Measurements from ENCODE around the gene SMOC2. TPM values are rescaled to one million over a fixed set of nuclear protein-coding genes. Genes with fewer than 3 reads are reported as not detected.

The SMOC2 gene
- polyA plus RNA-seq, 1 donor from 2014 or later: 0.50 TPM

GRCh38 chr6:168415993-168416530, 24.9 kb upstream of the SMOC2 start:
- H3K4me2 ChIP-seq (ENCODE audit: low read length): no peak overlapping the region
- no peak overlapping the region for H3K4me3 ChIP-seq (ENCODE audit: low read length)
- TF ChIP-seq TAF1 (IDR thresholded peaks at IDR 0.05; ENCODE audit: low read depth) (no peak), CTCF (IDR thresholded peaks at IDR 0.05; ENCODE audit: poor library complexity, severe bottlenecking) (no peak), RAD21 (conservative IDR thresholded peaks at IDR 0.05) (no peak), EP300 (conservative IDR thresholded peaks at IDR 0.05; ENCODE audit: poor library complexity, severe bottlenecking) (no peak), MXI1 (conservative IDR thresholded peaks at IDR 0.05; ENCODE audit: poor library complexity, severe bottlenecking) (no peak), POLR2AphosphoS5 (IDR thresholded peaks at IDR 0.05) (no peak), EZH2 (IDR thresholded peaks at IDR 0.05; ENCODE audit: borderline replicate concordance, insufficient read depth, low read length, poor library complexity, severe bottlenecking) (no peak), SMC3 (conservative IDR thresholded peaks at IDR 0.05; ENCODE audit: poor library complexity) (no peak)
- TF ChIP-seq, protein P1, sequence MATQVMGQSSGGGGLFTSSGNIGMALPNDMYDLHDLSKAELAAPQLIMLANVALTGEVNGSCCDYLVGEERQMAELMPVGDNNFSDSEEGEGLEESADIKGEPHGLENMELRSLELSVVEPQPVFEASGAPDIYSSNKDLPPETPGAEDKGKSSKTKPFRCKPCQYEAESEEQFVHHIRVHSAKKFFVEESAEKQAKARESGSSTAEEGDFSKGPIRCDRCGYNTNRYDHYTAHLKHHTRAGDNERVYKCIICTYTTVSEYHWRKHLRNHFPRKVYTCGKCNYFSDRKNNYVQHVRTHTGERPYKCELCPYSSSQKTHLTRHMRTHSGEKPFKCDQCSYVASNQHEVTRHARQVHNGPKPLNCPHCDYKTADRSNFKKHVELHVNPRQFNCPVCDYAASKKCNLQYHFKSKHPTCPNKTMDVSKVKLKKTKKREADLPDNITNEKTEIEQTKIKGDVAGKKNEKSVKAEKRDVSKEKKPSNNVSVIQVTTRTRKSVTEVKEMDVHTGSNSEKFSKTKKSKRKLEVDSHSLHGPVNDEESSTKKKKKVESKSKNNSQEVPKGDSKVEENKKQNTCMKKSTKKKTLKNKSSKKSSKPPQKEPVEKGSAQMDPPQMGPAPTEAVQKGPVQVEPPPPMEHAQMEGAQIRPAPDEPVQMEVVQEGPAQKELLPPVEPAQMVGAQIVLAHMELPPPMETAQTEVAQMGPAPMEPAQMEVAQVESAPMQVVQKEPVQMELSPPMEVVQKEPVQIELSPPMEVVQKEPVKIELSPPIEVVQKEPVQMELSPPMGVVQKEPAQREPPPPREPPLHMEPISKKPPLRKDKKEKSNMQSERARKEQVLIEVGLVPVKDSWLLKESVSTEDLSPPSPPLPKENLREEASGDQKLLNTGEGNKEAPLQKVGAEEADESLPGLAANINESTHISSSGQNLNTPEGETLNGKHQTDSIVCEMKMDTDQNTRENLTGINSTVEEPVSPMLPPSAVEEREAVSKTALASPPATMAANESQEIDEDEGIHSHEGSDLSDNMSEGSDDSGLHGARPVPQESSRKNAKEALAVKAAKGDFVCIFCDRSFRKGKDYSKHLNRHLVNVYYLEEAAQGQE (IDR thresholded peaks at IDR 0.05; ENCODE audit: borderline replicate concordance): no peak
- no peak overlapping the region for H3K9ac ChIP-seq (ENCODE audit: low read length)
- H3K9me3 ChIP-seq (ENCODE audit: low read length): no peaks in the 10 kb centered on the region
- H4K20me1 ChIP-seq (ENCODE audit: insufficient read depth): no peaks in the 10 kb centered on the region
- H3F3A ChIP-seq (ENCODE audit: insufficient read depth, low read length, poor library complexity, severe bottlenecking): no peaks in the 10 kb centered on the region
- no peaks in the 10 kb centered on the region for H3K27me3 ChIP-seq (ENCODE audit: insufficient read depth, low read depth, low read length)
- H2AFZ ChIP-seq (ENCODE audit: low read depth, low read length): no peak overlapping the region
- no peaks in the 10 kb centered on the region for H3K79me2 ChIP-seq (replicated peaks; ENCODE audit: insufficient read depth, low read length)
- no peak overlapping the region for H3K27ac ChIP-seq (ENCODE audit: low read length)
- H3K36me3 ChIP-seq (ENCODE audit: insufficient read depth, low read length): no peaks in the 10 kb centered on the region
- no peaks in the 10 kb centered on the region for H3K9me2 ChIP-seq (ENCODE audit: insufficient read depth, low read length)

DNA sequence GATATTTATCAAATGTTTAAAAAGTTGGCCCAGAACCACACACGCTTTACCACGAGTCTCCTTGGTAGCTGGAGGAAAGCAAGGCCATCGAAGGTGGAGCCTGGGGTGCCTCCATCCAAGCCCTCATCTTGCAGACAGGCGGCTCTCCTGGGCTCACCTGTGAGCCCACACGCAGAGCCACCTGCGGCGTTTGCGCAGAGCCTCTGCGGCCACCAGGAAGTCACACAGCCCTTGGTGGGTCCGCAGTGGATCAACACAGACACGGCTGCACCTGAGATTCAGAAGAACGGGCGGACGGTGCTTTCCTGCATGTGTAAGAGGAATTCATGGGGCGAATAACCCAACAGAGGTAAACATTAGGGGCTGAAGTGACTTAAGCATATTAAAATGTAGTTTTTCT, 24.5 kb upstream of the SMOC2 start:
- Histone ChIP-seq H3K4me2 (ENCODE audit: low read length) (no peak overlapping the region), H3K9ac (ENCODE audit: low read length) (no peak overlapping the region), H3K4me3 (ENCODE audit: low read length) (no peak overlapping the region), H3K9me2 (ENCODE audit: insufficient read depth, low read length) (no peaks in the 10 kb centered on the region), H3K79me2 (replicated peaks; ENCODE audit: insufficient read depth, low read length) (no peaks in the 10 kb centered on the region), H3K27ac (ENCODE audit: low read length) (no peak overlapping the region), H3F3A (ENCODE audit: insufficient read depth, low read length, poor library complexity, severe bottlenecking) (no peaks in the 10 kb centered on the region), H4K20me1 (ENCODE audit: insufficient read depth) (no peaks in the 10 kb centered on the region), H2AFZ (ENCODE audit: low read depth, low read length) (no peak overlapping the region), H3K9me3 (ENCODE audit: low read length) (no peaks in the 10 kb centered on the region), H3K27me3 (ENCODE audit: insufficient read depth, low read depth, low read length) (no peaks in the 10 kb centered on the region), H3K36me3 (ENCODE audit: insufficient read depth, low read length) (no peaks in the 10 kb centered on the region)
- TF ChIP-seq TAF1 (IDR thresholded peaks at IDR 0.05; ENCODE audit: low read depth): no peak
- no peak for TF ChIP-seq SMC3 (conservative IDR thresholded peaks at IDR 0.05; ENCODE audit: poor library complexity)
- no peak for TF ChIP-seq POLR2AphosphoS5 (IDR thresholded peaks at IDR 0.05)
- no peak for TF ChIP-seq CTCF (IDR thresholded peaks at IDR 0.05; ENCODE audit: poor library complexity, severe bottlenecking)
